Measurements from ENCODE around the gene RASGRF1.

DNA sequence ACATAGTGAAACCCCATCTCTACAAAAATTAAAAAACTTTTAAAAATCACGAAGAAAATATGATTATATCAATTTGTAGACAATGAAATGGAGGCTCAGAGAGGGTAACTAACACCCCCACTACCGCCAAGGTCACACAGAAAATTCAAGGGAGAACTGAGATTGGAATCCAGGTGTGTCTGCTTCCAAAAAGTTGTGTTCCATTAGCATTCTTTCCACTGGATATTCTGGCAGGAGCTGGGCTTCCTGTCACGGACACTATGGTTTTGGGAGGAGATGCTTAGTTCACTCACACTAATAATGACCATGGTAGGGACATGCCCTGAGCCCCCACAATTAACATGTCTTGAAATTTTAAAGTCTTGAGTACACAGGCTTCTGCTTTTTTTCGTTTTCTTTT, 174.5 kb downstream of the RASGRF1 start:
- TF ChIP-seq, protein P1, sequence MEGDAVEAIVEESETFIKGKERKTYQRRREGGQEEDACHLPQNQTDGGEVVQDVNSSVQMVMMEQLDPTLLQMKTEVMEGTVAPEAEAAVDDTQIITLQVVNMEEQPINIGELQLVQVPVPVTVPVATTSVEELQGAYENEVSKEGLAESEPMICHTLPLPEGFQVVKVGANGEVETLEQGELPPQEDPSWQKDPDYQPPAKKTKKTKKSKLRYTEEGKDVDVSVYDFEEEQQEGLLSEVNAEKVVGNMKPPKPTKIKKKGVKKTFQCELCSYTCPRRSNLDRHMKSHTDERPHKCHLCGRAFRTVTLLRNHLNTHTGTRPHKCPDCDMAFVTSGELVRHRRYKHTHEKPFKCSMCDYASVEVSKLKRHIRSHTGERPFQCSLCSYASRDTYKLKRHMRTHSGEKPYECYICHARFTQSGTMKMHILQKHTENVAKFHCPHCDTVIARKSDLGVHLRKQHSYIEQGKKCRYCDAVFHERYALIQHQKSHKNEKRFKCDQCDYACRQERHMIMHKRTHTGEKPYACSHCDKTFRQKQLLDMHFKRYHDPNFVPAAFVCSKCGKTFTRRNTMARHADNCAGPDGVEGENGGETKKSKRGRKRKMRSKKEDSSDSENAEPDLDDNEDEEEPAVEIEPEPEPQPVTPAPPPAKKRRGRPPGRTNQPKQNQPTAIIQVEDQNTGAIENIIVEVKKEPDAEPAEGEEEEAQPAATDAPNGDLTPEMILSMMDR (IDR thresholded peaks at IDR 0.05): no peak
- TF ChIP-seq EP300 (IDR thresholded peaks at IDR 0.05) (no peak), POLR2A (IDR thresholded peaks at IDR 0.05) (no peak), POLR2AphosphoS5 (IDR thresholded peaks at IDR 0.05) (no peak)
